Stimulated activated CD4-positive, alpha-beta T cell treated with anti-CD3 and anti-CD28 coated beads, Interleukin-1b, Interleukin-23, amount 100 ng/mL, for 1 hour (primary cell): ENCODE measurements around the gene RPS6KB1.
A peak's percentile ranks its signal among the peaks of the same experiment; 100 is the strongest.
"Not testable (repeated sequence)": the region's sequence is repeated elsewhere in the genome, so short reads cannot be mapped to it uniquely, and the experiment has no call there.

ENCODE experiments used
- DNase-seq, 2 donors: peaks; one replicate each; pipeline ENCODE4 v3.0.0-alpha.2; 2020; ENCODE audit warnings: low read depth in 2 of 2

RPS6KB1 gene

DNA sequence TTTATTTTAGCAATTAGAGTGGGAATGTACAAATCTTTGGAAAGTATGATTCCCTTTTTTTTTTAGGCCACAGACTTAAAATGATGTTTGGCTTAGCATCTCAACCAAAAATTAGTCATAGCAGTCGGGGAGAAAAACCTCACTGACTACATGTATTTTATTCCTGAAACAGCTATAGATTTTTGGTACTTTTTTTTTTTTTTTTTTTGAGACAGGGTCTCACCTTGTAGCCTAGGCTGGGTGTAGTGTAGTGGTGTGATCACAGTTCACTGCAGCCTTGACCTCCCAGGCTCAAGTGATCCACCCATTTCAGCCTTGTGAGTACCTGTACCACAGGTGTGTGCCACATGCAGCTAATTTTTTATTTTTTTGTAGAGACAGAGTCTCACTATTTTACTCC lies 48.2 kb downstream of the RPS6KB1 start:
- DNase-seq, result no peak

- DNase-seq, result not testable (repeated sequence)
These were observed 53.5 kb downstream of the RPS6KB1 start for GRCh38 chr17:59946433-59946832.

DNA sequence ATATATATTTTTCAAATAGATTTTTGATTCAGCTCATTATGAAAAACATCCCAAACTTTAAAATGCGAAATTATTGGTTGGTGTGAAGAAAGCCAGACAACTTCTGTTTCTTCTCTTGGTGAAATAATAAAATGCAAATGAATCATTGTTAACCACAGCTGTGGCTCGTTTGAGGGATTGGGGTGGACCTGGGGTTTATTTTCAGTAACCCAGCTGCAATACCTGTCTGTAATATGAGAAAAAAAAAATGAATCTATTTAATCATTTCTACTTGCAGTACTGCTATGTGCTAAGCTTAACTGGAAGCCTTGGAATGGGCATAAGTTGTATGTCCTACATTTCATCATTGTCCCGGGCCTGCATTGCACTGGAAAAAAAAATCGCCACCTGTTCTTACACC lies 54.4 kb downstream of the RPS6KB1 start:
- not testable (repeated sequence) for DNase-seq

DNA sequence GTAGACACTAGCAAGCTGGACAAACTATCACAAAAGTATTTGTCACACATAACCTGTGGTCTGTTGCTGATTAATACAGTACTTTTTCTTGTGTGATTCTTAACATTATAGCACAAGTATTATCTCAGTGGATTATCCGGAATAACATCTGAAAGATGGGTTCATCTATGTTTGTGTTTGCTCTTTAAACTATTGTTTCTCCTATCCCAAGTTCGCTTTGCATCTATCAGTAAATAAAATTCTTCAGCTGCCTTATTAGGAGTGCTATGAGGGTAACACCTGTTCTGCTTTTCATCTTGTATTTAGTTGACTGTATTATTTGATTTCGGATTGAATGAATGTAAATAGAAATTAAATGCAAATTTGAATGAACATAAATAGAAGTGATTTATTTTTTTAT lies 57.1 kb downstream of the RPS6KB1 start:
- DNase-seq, result no peak

DNA sequence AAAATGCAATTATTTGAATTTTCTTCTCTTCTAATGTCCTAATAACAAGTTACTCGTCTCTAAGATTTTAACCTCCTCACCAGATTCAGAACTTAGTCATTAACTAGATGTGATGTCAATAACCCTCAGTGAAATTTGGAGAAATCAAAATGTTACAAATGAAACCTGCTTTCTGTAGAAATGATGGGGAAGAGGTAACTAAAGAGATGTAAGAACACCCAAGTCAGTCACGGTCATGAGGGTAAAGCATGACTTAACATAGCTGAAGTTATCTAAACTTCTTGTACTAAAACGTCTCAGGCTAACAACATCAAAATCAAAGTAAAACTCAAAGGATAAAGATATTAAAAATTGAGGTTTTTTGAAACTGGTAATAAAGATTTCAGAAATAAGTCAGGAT lies 61.9 kb downstream of the RPS6KB1 start:
- no peak for DNase-seq

DNA sequence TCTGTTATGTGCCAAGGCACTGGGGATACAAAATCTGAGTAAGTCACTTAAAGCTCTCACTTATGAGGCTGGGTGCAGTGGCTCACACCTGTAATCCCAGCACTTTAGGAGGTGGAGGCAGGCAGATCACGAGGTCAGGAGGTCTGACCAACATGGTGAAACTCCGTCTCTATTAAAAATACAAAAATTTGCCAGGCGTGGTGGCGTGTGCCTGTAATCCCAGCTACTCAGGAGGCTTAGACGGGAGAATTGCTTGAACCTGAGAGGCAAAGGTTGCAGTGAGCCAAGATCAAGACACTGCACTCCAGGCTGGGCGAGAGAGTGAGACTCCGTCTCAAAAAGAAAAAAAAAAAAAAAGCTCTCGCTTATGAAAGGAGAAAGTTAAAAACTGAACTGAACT lies 66.7 kb downstream of the RPS6KB1 start:
- not testable (repeated sequence) for DNase-seq

DNA sequence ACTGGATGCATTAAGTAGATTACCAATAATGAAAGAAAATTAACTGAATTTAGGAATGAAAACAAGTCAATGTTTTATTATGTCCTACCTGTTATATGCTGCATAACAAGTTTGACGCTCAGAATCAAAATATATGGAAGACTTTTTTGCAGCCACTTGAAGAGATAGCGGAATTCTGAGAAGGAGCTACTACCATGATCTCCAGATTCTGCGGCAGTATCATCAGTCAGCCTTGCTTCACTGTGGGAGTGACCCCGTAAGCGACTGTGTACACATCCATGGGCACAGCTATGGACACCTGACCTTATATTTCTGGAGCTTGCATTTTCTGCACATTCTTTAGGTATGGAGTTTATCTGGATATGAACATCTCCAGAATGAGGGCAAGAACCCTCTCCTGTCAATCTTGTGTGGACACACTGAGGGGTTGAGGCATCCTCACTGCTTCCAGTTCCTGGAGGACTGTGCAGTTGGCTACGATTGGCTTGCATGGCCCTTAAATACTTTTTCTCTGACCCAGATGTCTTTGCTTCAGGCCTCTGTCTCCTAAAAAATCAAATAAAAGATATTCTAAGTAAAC lies 69.9 kb downstream of the RPS6KB1 start:
- DNase-seq, result no peak

GRCh38 chr17:59963738-59964481 lies 71.0 kb downstream of the RPS6KB1 start:
- DNase-seq, result peak in 1 of 2 donors; percentile 18

- peak; percentile 74 to 96 for DNase-seq
These were observed 71.8 kb downstream of the RPS6KB1 start, which contains the start of gene RNFT1 for GRCh38 chr17:59964482-59965328. Gene RNFT1 (minus strand): TSS chr17:59964740. CDS start chr17:59964663, 77 bp downstream.

DNA sequence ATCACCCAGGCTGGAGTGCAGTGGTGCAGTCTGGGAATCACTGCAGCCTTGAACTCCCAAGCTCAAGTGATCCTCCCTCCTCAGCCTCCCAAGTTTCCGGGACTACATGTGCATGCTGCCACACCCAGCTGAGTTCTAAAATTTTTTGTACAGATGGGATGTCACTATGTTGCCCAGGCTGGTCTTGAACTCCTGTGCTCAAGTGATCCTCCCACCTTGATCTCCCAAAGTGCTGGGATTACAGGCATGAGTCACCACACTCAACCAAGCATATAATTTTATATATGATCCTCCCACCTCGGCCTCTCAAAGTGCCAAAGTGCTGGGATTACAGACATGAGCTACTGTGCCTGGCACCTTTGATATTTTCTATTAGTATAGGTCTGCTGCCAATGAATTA lies 78.8 kb downstream of the RPS6KB1 start:
- DNase-seq, result not testable (repeated sequence)

- DNase-seq, result no peak
These were observed 79.9 kb downstream of the RPS6KB1 start for GRCh38 chr17:59972778-59973177.

- DNase-seq, result not testable (repeated sequence)
These were observed 80.6 kb downstream of the RPS6KB1 start for GRCh38 chr17:59973483-59973882.

- not testable (repeated sequence) for DNase-seq
These were observed 82.2 kb downstream of the RPS6KB1 start for GRCh38 chr17:59975166-59975565.

- DNase-seq, result not testable (repeated sequence)
These were observed 103.7 kb downstream of the RPS6KB1 start for GRCh38 chr17:59996608-59997007.
